CD14-positive monocyte (primary cell): ENCODE results near the gene RNF152. TPM values are rescaled to one million over a fixed set of nuclear protein-coding genes. Genes with fewer than 3 reads are reported as not detected.
"Not testable (repeated sequence)": the region's sequence is repeated elsewhere in the genome, so short reads cannot be mapped to it uniquely, and the experiment has no call there.

Source experiments
- DNase-seq, 3 donors: peaks; one replicate each; pipeline ENCODE4 v3.0.0-alpha.2; 2011 to 2022
- H2AFZ ChIP-seq: 2 replicates; pipeline ENCODE4 v1.6.0; 2012; ENCODE audit warnings: mild to moderate bottlenecking, low read depth, low read length, inconsistent platforms; ENCODE audit not compliant: insufficient read depth, poor library complexity, severe bottlenecking
- H3K27ac ChIP-seq, 2 donors: 1 replicate in 1 of 2; 2 replicates in 1 of 2; pipeline ENCODE4 v1.5.1; 2012 to 2013; ENCODE audit warnings: low read length in 2 of 2, control low read depth in 1 of 2, inconsistent platforms in 1 of 2, low read depth in 1 of 2, mild to moderate bottlenecking in 1 of 2
- H3K27me3 ChIP-seq, 2 donors: one replicate each; pipeline versions ENCODE4 v1.6.0 to v1.6.1; 2011 to 2013; ENCODE audit warnings: low read length in 2 of 2; ENCODE audit not compliant: control insufficient read depth in 2 of 2, insufficient read depth in 2 of 2
- H3K36me3 ChIP-seq, 2 donors: replicated peaks in 1 of 2; 1 replicate in 1 of 2; 2 replicates in 1 of 2; pipeline versions ENCODE4 v1.5.1 to v1.6.1; 2012 to 2013; ENCODE audit warnings: low read length in 2 of 2, control low read depth in 1 of 2, inconsistent platforms in 1 of 2, mild to moderate bottlenecking in 1 of 2; ENCODE audit not compliant: insufficient read depth in 2 of 2, control insufficient read depth in 1 of 2
- H3K4me1 ChIP-seq, 2 donors: 1 replicate in 1 of 2; 2 replicates in 1 of 2; pipeline versions ENCODE4 v1.5.1 to v1.6.1; 2012 to 2013; ENCODE audit warnings: low read length in 2 of 2, control low read depth in 1 of 2, inconsistent platforms in 1 of 2, mild to moderate bottlenecking in 1 of 2, moderate library complexity in 1 of 2; ENCODE audit not compliant: insufficient read depth in 2 of 2, control insufficient read depth in 1 of 2
- H3K4me2 ChIP-seq: replicated peaks from 2 replicates; pipeline ENCODE3; 2012; ENCODE audit warnings: low read length, moderate library complexity, mild to moderate bottlenecking; ENCODE audit not compliant: poor library complexity, severe bottlenecking; ENCODE audit errors: extremely low read depth
- H3K4me3 ChIP-seq, 3 experiments: fragments of 200-600 bp in 1 of 3; sonication (generic) in 1 of 3; replicated peaks in 1 of 3; 1 replicate in 2 of 3; 2 replicates in 1 of 3; pipeline ENCODE4 v1.5.1; 2011 to 2013; ENCODE audit warnings: low read length in 3 of 3, mild to moderate bottlenecking in 3 of 3, control low read depth in 2 of 3, low read depth in 2 of 3, inconsistent platforms in 1 of 3, moderate library complexity in 1 of 3
- H3K79me2 ChIP-seq: 2 replicates; pipeline ENCODE4 v1.6.0; 2012; ENCODE audit warnings: mild to moderate bottlenecking, control low read depth, inconsistent platforms, low read length, moderate library complexity; ENCODE audit not compliant: insufficient read depth
- H3K9ac ChIP-seq: 2 replicates; pipeline ENCODE4 v1.6.0; 2017; ENCODE audit warnings: low read length, mild to moderate bottlenecking; ENCODE audit not compliant: insufficient read depth, poor library complexity, severe bottlenecking
- H3K9me3 ChIP-seq, 2 donors: replicated peaks in 1 of 2; 1 replicate in 1 of 2; 2 replicates in 1 of 2; pipeline versions ENCODE4 v1.5.1 to v1.6.1; 2012 to 2013; ENCODE audit warnings: low read length in 2 of 2, control low read depth in 1 of 2; ENCODE audit not compliant: control insufficient read depth in 1 of 2, insufficient read depth in 1 of 2
- H4K20me1 ChIP-seq: 2 replicates; pipeline ENCODE4 v1.6.0; 2012; ENCODE audit warnings: mild to moderate bottlenecking, low read length, control low read depth, moderate library complexity; ENCODE audit not compliant: insufficient read depth
- H3K27ac Mint-ChIP-seq, 7 donors: one replicate each; pipeline ENCODE4 v1.8.0; 2020; ENCODE audit warnings: mild to moderate bottlenecking in 7 of 7, mixed read lengths in 7 of 7, moderate library complexity in 6 of 7, inconsistent platforms in 2 of 7
- H3K27me3 Mint-ChIP-seq, 3 donors: one replicate each; pipeline ENCODE4 v1.8.0; 2021 to 2022; ENCODE audit warnings: low read depth in 3 of 3, mild to moderate bottlenecking in 3 of 3, mixed read lengths in 3 of 3, moderate library complexity in 3 of 3, inconsistent platforms in 1 of 3
- H3K36me3 Mint-ChIP-seq, 2 donors: one replicate each; pipeline ENCODE4 v1.8.0; 2020; ENCODE audit warnings: mixed read lengths in 2 of 2, inconsistent platforms in 1 of 2, mild to moderate bottlenecking in 1 of 2
- H3K4me1 Mint-ChIP-seq: one replicate; pipeline ENCODE4 v1.8.0; 2020; ENCODE audit warnings: mild to moderate bottlenecking, mixed read lengths
- H3K4me3 Mint-ChIP-seq, 2 donors: one replicate each; pipeline ENCODE4 v1.8.0; 2020; ENCODE audit warnings: mild to moderate bottlenecking in 2 of 2, mixed read lengths in 2 of 2, moderate library complexity in 1 of 2
- H3K9me3 Mint-ChIP-seq, 7 donors: one replicate each; pipeline ENCODE4 v1.8.0; 2020 to 2022; ENCODE audit warnings: mixed read lengths in 7 of 7, mild to moderate bottlenecking in 6 of 7, moderate library complexity in 6 of 7, inconsistent platforms in 2 of 7
- CTCF ChIP-seq: fragments of 200-600 bp; IDR thresholded peaks from one replicate; pipeline ENCODE4 v1.8.0; 2022; ENCODE audit warnings: antibody characterized with exemption, mild to moderate bottlenecking
- WGBS: methylation state at CpG from one replicate; pipeline ENCODE4 v1.1.5; 2013; ENCODE audit warnings: missing lambda C conversion rate; ENCODE audit not compliant: insufficient coverage; 5-methylcytosine and 5-hydroxymethylcytosine counted together
- intact Hi-C, 2 donors: fragments of 100-400 bp; cut with micrococcal nuclease; formaldehyde crosslinking; loops; one replicate each; pipeline versions ENCODE4 v1.15.0 to v1.15.1; 2023
- polyA plus RNA-seq, 3 donors: library from polyadenylated mRNA; depleted of rRNA in 1 of 3; unstranded in 2 of 3; stranded (reverse) in 1 of 3; fragments of 300-500 nt in 2 of 3; fragments of >200 nt in 1 of 3; fragmentation: Illumina TruSeq in 2 of 3; gene quantifications; 1 replicate in 2 of 3; 2 replicates in 1 of 3; pipeline ENCODE4 v1.2.3, GENCODE V29; 2012 to 2021

RNF152 gene
- polyA plus RNA-seq, 3 donors = 0.03 to 0.54 (median 0.45) TPM

- no peak overlapping the region for H3K4me2 ChIP-seq
- no peak overlapping the region for H3K27ac ChIP-seq
- H3K9ac ChIP-seq = no peak overlapping the region
- no peaks in the 10 kb centered on the region for H3K4me1 ChIP-seq
- Mint-ChIP-seq H3K27ac (no peak overlapping the region), H3K36me3 (no peaks in the 10 kb centered on the region), H3K4me1 (peaks cover 7% of the 10 kb centered on the region), H3K27me3 (peaks cover 2 to 5% (median 3%) of the 10 kb centered on the region in 3 donors), H3K4me3 (no peak overlapping the region), H3K9me3 (peaks cover 0 to 5% (median 2%) of the 10 kb centered on the region in 7 donors)
- H3K36me3 ChIP-seq = no peaks in the 10 kb centered on the region
- WGBS = 95% methylated on average over 4 of the region's 6 CpGs
- no peak overlapping the region for H2AFZ ChIP-seq
- TF ChIP-seq CTCF = no peak
- H3K4me3 ChIP-seq = no peak overlapping the region
- no peak for DNase-seq
- H3K79me2 ChIP-seq = no peaks in the 10 kb centered on the region
- intact Hi-C loops = loop anchor here in 1 of 2 donors (10.0 kb wide), 1 partner anchor 93 kb away; no protein-coding TSS in a partner anchor
- H3K9me3 ChIP-seq = no peaks in the 10 kb centered on the region
- H4K20me1 ChIP-seq = no peaks in the 10 kb centered on the region
- peaks cover 0 to 3% of the 10 kb centered on the region in 2 donors for H3K27me3 ChIP-seq
Observed at GRCh38 chr18:61797696-61798590, 94.9 kb downstream of the RNF152 start.

GRCh38 chr18:61791031-61791430 is 101.8 kb downstream of the RNF152 start:
- TF ChIP-seq CTCF = no peak
- H3K27me3 ChIP-seq = no peaks in the 10 kb centered on the region
- no CpG with 5 or more reads among the region's 3 CpGs for WGBS
- H3K4me3 Mint-ChIP-seq = no peak overlapping the region
- no peaks in the 10 kb centered on the region for H3K36me3 Mint-ChIP-seq
- no peak overlapping the region for H3K27ac Mint-ChIP-seq
- no peak overlapping the region for H3K4me3 ChIP-seq
- H3K36me3 ChIP-seq = no peaks in the 10 kb centered on the region
- H3K9me3 ChIP-seq = no peaks in the 10 kb centered on the region
- H3K9me3 Mint-ChIP-seq = peaks cover 0 to 10% (median 7%) of the 10 kb centered on the region in 7 donors
- peaks cover 4 to 7% (median 5%) of the 10 kb centered on the region in 3 donors for H3K27me3 Mint-ChIP-seq
- no peaks in the 10 kb centered on the region for H3K4me1 ChIP-seq
- H3K4me2 ChIP-seq = no peak overlapping the region
- H2AFZ ChIP-seq = no peak overlapping the region
- no peaks in the 10 kb centered on the region for H3K4me1 Mint-ChIP-seq
- H3K79me2 ChIP-seq = no peaks in the 10 kb centered on the region
- no peak overlapping the region for H3K9ac ChIP-seq
- H4K20me1 ChIP-seq = no peaks in the 10 kb centered on the region
- intact Hi-C loops = loop anchor here in 1 of 2 donors (10.0 kb wide), 1 partner anchor 86 kb away; no protein-coding TSS in a partner anchor
- no peak overlapping the region for H3K27ac ChIP-seq
- DNase-seq = no peak

- H3K79me2 ChIP-seq, H3K4me1 ChIP-seq: not testable (repeated sequence)
Observed at GRCh38 chr18:61787011-61787670, 105.7 kb downstream of the RNF152 start.

More at GRCh38 chr18:61787011-61787670, 105.7 kb downstream of the RNF152 start:
- H3K27me3 ChIP-seq, H3K4me3 ChIP-seq, H3K9ac ChIP-seq, H3K27ac ChIP-seq, H3K4me1 Mint-ChIP-seq, H3K36me3 Mint-ChIP-seq, H3K27ac Mint-ChIP-seq, H3K4me2 ChIP-seq, H4K20me1 ChIP-seq, H3K27me3 Mint-ChIP-seq, H3K9me3 ChIP-seq, intact Hi-C loops, H3K36me3 ChIP-seq, H3K4me3 Mint-ChIP-seq, DNase-seq, H2AFZ ChIP-seq: not testable (repeated sequence)
- peaks cover 0 to 10% (median 6%) of the 10 kb centered on the region in 7 donors for H3K9me3 Mint-ChIP-seq
- no CpG with 5 or more reads among the region's 1 CpG for WGBS
